GM04503 (cell line): ENCODE data around the gene CBFA2T3.
"Not testable (repeated sequence)": the region's sequence is repeated elsewhere in the genome, so short reads cannot be mapped to it uniquely, and the experiment has no call there.

Experiments used
- DNase-seq: peaks from one replicate; pipeline ENCODE4 v3.0.0-alpha.2; 2012; ENCODE audit warnings: low read depth

CBFA2T3 gene

GRCh38 chr16:88908307-88908706, 68.7 kb downstream of the CBFA2T3 start:
- no peak for DNase-seq

- no peak for DNase-seq
Observed at GRCh38 chr16:88907768-88908167, 69.2 kb downstream of the CBFA2T3 start.

GRCh38 chr16:88906535-88907105, 70.4 kb downstream of the CBFA2T3 start:
- no peak for DNase-seq

GRCh38 chr16:88906020-88906419, 71.0 kb downstream of the CBFA2T3 start:
- DNase-seq = no peak

- DNase-seq = no peak
Observed at GRCh38 chr16:88905563-88905962, 71.4 kb downstream of the CBFA2T3 start.

GRCh38 chr16:88904676-88905365, 72.2 kb downstream of the CBFA2T3 start:
- no peak for DNase-seq

GRCh38 chr16:88903267-88903666, 73.7 kb downstream of the CBFA2T3 start:
- DNase-seq = no peak

GRCh38 chr16:88902744-88903143, 74.3 kb downstream of the CBFA2T3 start:
- no peak for DNase-seq

- no peak for DNase-seq
Observed at GRCh38 chr16:88901718-88902337, 75.2 kb downstream of the CBFA2T3 start.

GRCh38 chr16:88900662-88901052, 76.3 kb downstream of the CBFA2T3 start:
- no peak for DNase-seq

GRCh38 chr16:88899901-88900661, 76.9 kb downstream of the CBFA2T3 start:
- no peak for DNase-seq

- DNase-seq = no peak
Observed at GRCh38 chr16:88897696-88898425, 79.1 kb downstream of the CBFA2T3 start.

GRCh38 chr16:88896238-88897070, 80.6 kb downstream of the CBFA2T3 start:
- DNase-seq = no peak

- DNase-seq = no peak
Observed at GRCh38 chr16:88895335-88895734, 81.7 kb downstream of the CBFA2T3 start.

GRCh38 chr16:88894681-88895300, 82.2 kb downstream of the CBFA2T3 start:
- no peak for DNase-seq

- DNase-seq = not testable (repeated sequence)
Observed at GRCh38 chr16:88894266-88894665, 82.7 kb downstream of the CBFA2T3 start.

- no peak for DNase-seq
Observed at GRCh38 chr16:88893127-88893968, 83.7 kb downstream of the CBFA2T3 start.

- no peak for DNase-seq
Observed at GRCh38 chr16:88892065-88892464, 84.9 kb downstream of the CBFA2T3 start.

GRCh38 chr16:88891083-88891482, 85.9 kb downstream of the CBFA2T3 start:
- no peak for DNase-seq
